OCI-M2 (cell line): ENCODE results near the gene GAS2.

Experiments
- DNase-seq: peaks from one replicate; lab custom pipeline; 2025; ENCODE audit not compliant: unreplicated experiment; lab: John Stamatoyannopoulos, UW

The GAS2 gene

GRCh38 chr11:22860241-22860640, 193.8 kb downstream of the GAS2 start, which contains the start of gene CCDC179:
CCDC179 (minus strand) TSS chr11:22860474; CDS start chr11:22860421, 53 bp downstream.
- DNase-seq = no peak
